Endodermal cell (in vitro differentiated cells): ENCODE data around the gene PACSIN2. TPM values are rescaled to one million over a fixed set of nuclear protein-coding genes. Genes with fewer than 3 reads are reported as not detected.

Experiments used
- DNase-seq: peaks from one replicate; pipeline ENCODE4 v3.0.0-alpha.2; 2017
- H3K27ac ChIP-seq: 2 replicates; pipeline ENCODE4 v1.5.1; 2013; ENCODE audit warnings: mild to moderate bottlenecking, low read depth, low read length, moderate library complexity
- H3K27me3 ChIP-seq: 2 replicates; pipeline ENCODE4 v1.6.1; 2013; ENCODE audit warnings: mild to moderate bottlenecking, low read length, moderate library complexity; ENCODE audit not compliant: insufficient read depth, control insufficient read depth, poor library complexity, severe bottlenecking
- H3K36me3 ChIP-seq: 2 replicates; pipeline ENCODE4 v1.7.0; 2013; ENCODE audit warnings: mild to moderate bottlenecking, low read length, moderate library complexity; ENCODE audit not compliant: control insufficient read depth, insufficient read depth
- H3K4me1 ChIP-seq: one replicate; pipeline ENCODE4 v1.7.0; 2013; ENCODE audit warnings: low read length; ENCODE audit not compliant: control insufficient read depth, insufficient read depth
- H3K4me3 ChIP-seq: 2 replicates; pipeline ENCODE4 v1.5.1; 2013; ENCODE audit warnings: mild to moderate bottlenecking, low read length, moderate library complexity
- H3K9ac ChIP-seq: 2 replicates; pipeline ENCODE4 v1.6.1; 2013; ENCODE audit warnings: mild to moderate bottlenecking, low read length, moderate library complexity; ENCODE audit not compliant: poor library complexity, severe bottlenecking; ENCODE audit errors: extremely low read depth
- H3K9me3 ChIP-seq: 2 replicates; pipeline ENCODE4 v1.6.1; 2013; ENCODE audit warnings: mild to moderate bottlenecking, low read length, moderate library complexity; ENCODE audit not compliant: control insufficient read depth
- H3K27ac Mint-ChIP-seq: 2 replicates; pipeline ENCODE4 v1.8.0; 2020; ENCODE audit warnings: mixed read lengths
- H3K27me3 Mint-ChIP-seq: 2 replicates; pipeline ENCODE4 v1.8.0; 2021; ENCODE audit warnings: mild to moderate bottlenecking, mixed read lengths; ENCODE audit not compliant: insufficient read depth
- H3K36me3 Mint-ChIP-seq: 2 replicates; pipeline ENCODE4 v1.8.0; 2020; ENCODE audit warnings: low read depth, mixed read lengths
- H3K4me1 Mint-ChIP-seq: 2 replicates; pipeline ENCODE4 v1.8.0; 2020; ENCODE audit warnings: mixed read lengths
- H3K4me3 Mint-ChIP-seq: 2 replicates; pipeline ENCODE4 v1.8.0; 2020; ENCODE audit warnings: mild to moderate bottlenecking, moderate library complexity, mixed read lengths
- H3K9me3 Mint-ChIP-seq: 2 replicates; pipeline ENCODE4 v1.8.0; 2020; ENCODE audit warnings: mild to moderate bottlenecking, mixed read lengths
- CTCF ChIP-seq: fragments of 200-600 bp; sonication (generic); conservative IDR thresholded peaks from 2 replicates; pipeline ENCODE4 v1.5.0; 2021; ENCODE audit warnings: antibody characterized with exemption, mild to moderate bottlenecking
- WGBS, 2 experiments: methylation state at CpG; one replicate each; pipeline versions ENCODE4 v1.1.5 to v1.1.7; 2013; ENCODE audit warnings: missing lambda C conversion rate in 2 of 2, mixed read lengths in 1 of 2; ENCODE audit not compliant: insufficient coverage in 1 of 2, insufficient read length in 1 of 2; 5-methylcytosine and 5-hydroxymethylcytosine counted together
- total RNA-seq, 2 donors: library from RNA; stranded (reverse); fragmentation: NEBNext Ultra II Directional in 1 of 2; extraction: Animal tissue kit (Norgen Biotek cat#: 25700) in 1 of 2; gene quantifications; 2 replicates in 1 of 2; 3 replicates in 1 of 2; pipeline ENCODE4 v1.2.1, GENCODE V29; 2021

The PACSIN2 gene
- total RNA-seq, 2 donors from 2014 or later, result 60.7 to 61.4 TPM

- Mint-ChIP-seq H3K36me3 (peaks cover 51% of the 10 kb centered on the region), H3K27me3 (no peaks in the 10 kb centered on the region), H3K27ac (no peak overlapping the region), H3K4me1 (no peaks in the 10 kb centered on the region), H3K4me3 (no peak overlapping the region), H3K9me3 (no peaks in the 10 kb centered on the region)
- H3K36me3 ChIP-seq, result peaks cover 78% of the 10 kb centered on the region
- H3K4me3 ChIP-seq, result no peak overlapping the region
- no peaks in the 10 kb centered on the region for H3K27me3 ChIP-seq
- no peak for DNase-seq
- H3K27ac ChIP-seq, result no peak overlapping the region
- WGBS, 2 experiments, result 93 to 100% methylated on average over 9 to 17 of the region's 17 CpGs
- no peak for TF ChIP-seq CTCF
- H3K9me3 ChIP-seq, result no peaks in the 10 kb centered on the region
- no peaks in the 10 kb centered on the region for H3K4me1 ChIP-seq
- no peak overlapping the region for H3K9ac ChIP-seq
Observed at GRCh38 chr22:42876041-42876440, 138.9 kb downstream of the PACSIN2 start.

DNA sequence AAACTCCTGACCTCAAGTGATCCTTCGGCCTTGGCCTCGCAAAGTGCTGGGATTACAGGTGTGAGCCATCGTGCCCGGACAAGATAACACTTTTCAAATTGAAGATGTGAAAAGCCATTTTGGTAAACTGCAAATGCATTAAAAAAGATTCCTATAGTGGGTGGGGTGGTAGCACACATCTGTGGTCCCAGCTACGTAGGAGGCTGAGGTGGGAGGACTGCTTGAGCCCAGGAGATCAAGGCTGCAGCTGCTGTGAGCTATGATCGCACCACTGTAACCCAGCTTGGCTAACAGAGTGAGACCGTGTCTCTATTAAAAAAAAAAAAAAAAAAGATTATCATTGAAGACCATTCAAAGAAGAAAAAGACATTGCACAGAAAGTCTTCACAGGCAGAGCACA is 140.9 kb downstream of the PACSIN2 start:
- Histone ChIP-seq H3K27me3 (no peaks in the 10 kb centered on the region), H3K36me3 (peaks cover 68% of the 10 kb centered on the region), H3K27ac (no peak overlapping the region), H3K4me3 (no peak overlapping the region), H3K4me1 (no peaks in the 10 kb centered on the region), H3K9ac (no peak overlapping the region), H3K9me3 (no peaks in the 10 kb centered on the region)
- no peak overlapping the region for H3K27ac Mint-ChIP-seq
- 87 to 98% methylated on average over 4 to 7 of the region's 7 CpGs for WGBS, 2 experiments
- DNase-seq, result no peak
- H3K9me3 Mint-ChIP-seq, result no peaks in the 10 kb centered on the region
- peaks cover 52% of the 10 kb centered on the region for H3K36me3 Mint-ChIP-seq
- H3K4me1 Mint-ChIP-seq, result no peaks in the 10 kb centered on the region
- H3K4me3 Mint-ChIP-seq, result no peak overlapping the region
- no peak for TF ChIP-seq CTCF
- H3K27me3 Mint-ChIP-seq, result no peaks in the 10 kb centered on the region

DNA sequence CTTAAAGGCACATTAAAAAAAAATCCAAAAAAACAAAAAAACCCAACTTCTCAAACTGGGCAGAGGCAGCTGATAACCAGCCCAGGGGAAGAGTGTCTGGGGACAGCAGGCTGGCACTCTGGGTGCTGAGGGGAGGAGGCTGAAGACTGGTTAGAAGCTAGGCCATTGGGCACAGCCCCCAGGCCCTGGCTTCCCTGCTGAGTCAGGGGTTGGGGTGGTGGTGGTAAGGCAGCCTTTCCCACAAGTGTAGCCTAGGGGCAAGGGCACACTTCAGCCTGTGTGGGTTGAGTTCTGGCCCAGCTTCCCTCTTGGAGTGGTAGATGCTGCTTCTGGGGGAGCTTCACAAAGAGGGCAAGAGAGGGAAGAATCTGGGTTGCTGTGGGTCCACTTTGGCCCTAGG is 141.6 kb downstream of the PACSIN2 start:
- Mint-ChIP-seq H3K4me1 (no peaks in the 10 kb centered on the region), H3K4me3 (no peak overlapping the region), H3K9me3 (no peaks in the 10 kb centered on the region), H3K36me3 (peaks cover 52% of the 10 kb centered on the region), H3K27ac (no peak overlapping the region), H3K27me3 (no peaks in the 10 kb centered on the region)
- H3K9ac ChIP-seq, result no peak overlapping the region
- peaks cover 61% of the 10 kb centered on the region for H3K36me3 ChIP-seq
- DNase-seq, result no peak
- TF ChIP-seq CTCF, result no peak
- H3K4me1 ChIP-seq, result no peaks in the 10 kb centered on the region
- no peaks in the 10 kb centered on the region for H3K27me3 ChIP-seq
- H3K4me3 ChIP-seq, result no peak overlapping the region
- no peak overlapping the region for H3K27ac ChIP-seq
- no peaks in the 10 kb centered on the region for H3K9me3 ChIP-seq
